Nasal cavity respiratory epithelium epithelial cell of viscerocranial mucosa (primary cell): Measurements from ENCODE around the gene DPYD. TPM values are rescaled to one million over a fixed set of nuclear protein-coding genes. Genes with fewer than 3 reads are reported as not detected.

Experiments
- total RNA-seq: library from RNA; depleted of rRNA; stranded (reverse); fragments of >200 nt; gene quantifications from 2 replicates; pipeline ENCODE4 v1.2.3, GENCODE V29; 2014

DPYD gene
- 1.0 and 13.4 TPM in 2 replicates for total RNA-seq

GRCh38 chr1:97920832-97921571, at the start of gene DPYD:
TSS of gene DPYD (minus strand) at chr1:97921034. CDS start at chr1:97920922, 112 bp downstream.

